Measurements from ENCODE around the gene SYNM. TPM values are rescaled to one million over a fixed set of nuclear protein-coding genes. Genes with fewer than 3 reads are reported as not detected.

The SYNM gene
- total RNA-seq, 1 experiment from 2014 or later, result 1.9 TPM

DNA sequence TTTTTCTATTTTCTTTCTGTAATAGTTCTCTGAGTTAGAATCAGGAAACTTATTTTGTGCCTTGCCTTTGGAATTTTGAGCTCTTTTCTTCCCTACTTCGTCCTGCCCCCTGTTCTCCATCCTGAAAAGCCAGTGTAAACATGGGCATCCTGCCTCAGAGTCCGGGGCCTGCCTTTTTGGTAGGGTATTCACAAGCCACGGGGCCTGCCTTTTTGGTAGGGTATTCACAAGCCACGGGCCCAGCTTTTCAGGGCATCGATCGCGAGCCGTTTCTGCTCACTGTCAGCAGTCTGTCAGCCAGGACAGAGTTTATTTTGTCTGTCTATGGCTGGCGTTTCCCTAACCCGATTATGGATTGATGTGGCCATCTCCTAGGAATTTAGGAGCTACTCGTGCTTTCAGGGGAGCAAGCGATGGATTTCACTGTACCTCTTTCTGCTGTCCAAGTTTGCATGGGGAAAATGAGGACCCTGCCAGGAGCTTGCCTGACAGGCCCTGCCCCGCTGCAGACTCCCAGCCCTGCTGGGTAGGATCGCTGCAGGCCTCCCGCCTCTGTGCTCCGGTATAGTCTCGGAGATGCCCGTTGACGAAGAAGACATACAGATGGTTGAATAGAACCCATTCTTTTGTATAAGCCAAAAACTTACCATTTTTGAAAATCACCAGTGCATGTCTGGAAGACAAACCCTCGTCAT lies 12.8 kb downstream of the SYNM start:
- H3K79me2 ChIP-seq (ENCODE audit: insufficient read depth, low read length), result no peaks in the 10 kb centered on the region
- no peaks in the 10 kb centered on the region for H3K9me3 ChIP-seq (ENCODE audit: control insufficient read depth, low read depth, low read length)
- H3K56ac ChIP-seq (ENCODE audit: insufficient read length, low read depth, low read length), result no peak overlapping the region
- no peak overlapping the region for H2AK5ac ChIP-seq (ENCODE audit: insufficient read length, low read length)
- H3K9ac ChIP-seq (ENCODE audit: extremely low read depth, insufficient read length, low read length), result no peak overlapping the region
- H3K4me2 ChIP-seq (ENCODE audit: insufficient read depth, insufficient read length, low read length), result no peak overlapping the region
- H4K8ac ChIP-seq (replicated peaks; ENCODE audit: insufficient read length, low read depth, low read length), result no peak overlapping the region
- H2AFZ ChIP-seq (ENCODE audit: low read length), result no peak overlapping the region
- H2BK5ac ChIP-seq (ENCODE audit: insufficient read length, low read length), result no peak overlapping the region
- no peak overlapping the region for H4K5ac ChIP-seq (ENCODE audit: insufficient read length, low read depth, low read length)
- no peak overlapping the region for H2BK12ac ChIP-seq (ENCODE audit: insufficient read length, low read depth, low read length)
- Mint-ChIP-seq H3K36me3 (ENCODE audit: insufficient read depth in 1 of 3, low read depth in 3 of 3) (peaks cover 0 to 10% (median 7%) of the 10 kb centered on the region in 3 experiments; a peak in 5 of 7 replicates), H3K4me3 (no peak overlapping the region), H3K27me3 (ENCODE audit: low read depth) (no peaks in the 10 kb centered on the region; the same call in 1 of the 2 replicates), H3K27ac (peak overlapping the region in 1 of 3 experiments; percentile 31; a peak in 2 of 7 replicates), H3K9me3 (no peaks in the 10 kb centered on the region), H3K4me1 (peaks cover 9 to 10% of the 10 kb centered on the region in 2 experiments)
- no peak overlapping the region for H3K27ac ChIP-seq (ENCODE audit: insufficient read length, low read depth, low read length)
- no peak overlapping the region for H3K4ac ChIP-seq (ENCODE audit: low read depth, low read length)
- H2BK15ac ChIP-seq (ENCODE audit: low read depth, low read length), result no peak overlapping the region
- H3K23ac ChIP-seq (ENCODE audit: insufficient read length, low read depth, low read length), result no peak overlapping the region
- H3K27me3 ChIP-seq (ENCODE audit: insufficient read depth, low read length), result no peaks in the 10 kb centered on the region; the same call in 1 of the 2 replicates
- no peak overlapping the region for H4K91ac ChIP-seq (ENCODE audit: insufficient read length, low read depth, low read length)
- no peaks in the 10 kb centered on the region for H4K20me1 ChIP-seq (ENCODE audit: control insufficient read depth, insufficient read depth, insufficient read length)
- no peak overlapping the region for H2BK20ac ChIP-seq (ENCODE audit: low read depth, low read length, poor library complexity, severe bottlenecking)
- H2BK120ac ChIP-seq (ENCODE audit: low read depth, low read length, poor library complexity, severe bottlenecking), result no peak overlapping the region
- WGBS (ENCODE audit: extremely low coverage, insufficient read length, low lambda C conversion rate), result no CpG with 5 or more reads among the region's 20 CpGs
- TF ChIP-seq, protein P1, sequence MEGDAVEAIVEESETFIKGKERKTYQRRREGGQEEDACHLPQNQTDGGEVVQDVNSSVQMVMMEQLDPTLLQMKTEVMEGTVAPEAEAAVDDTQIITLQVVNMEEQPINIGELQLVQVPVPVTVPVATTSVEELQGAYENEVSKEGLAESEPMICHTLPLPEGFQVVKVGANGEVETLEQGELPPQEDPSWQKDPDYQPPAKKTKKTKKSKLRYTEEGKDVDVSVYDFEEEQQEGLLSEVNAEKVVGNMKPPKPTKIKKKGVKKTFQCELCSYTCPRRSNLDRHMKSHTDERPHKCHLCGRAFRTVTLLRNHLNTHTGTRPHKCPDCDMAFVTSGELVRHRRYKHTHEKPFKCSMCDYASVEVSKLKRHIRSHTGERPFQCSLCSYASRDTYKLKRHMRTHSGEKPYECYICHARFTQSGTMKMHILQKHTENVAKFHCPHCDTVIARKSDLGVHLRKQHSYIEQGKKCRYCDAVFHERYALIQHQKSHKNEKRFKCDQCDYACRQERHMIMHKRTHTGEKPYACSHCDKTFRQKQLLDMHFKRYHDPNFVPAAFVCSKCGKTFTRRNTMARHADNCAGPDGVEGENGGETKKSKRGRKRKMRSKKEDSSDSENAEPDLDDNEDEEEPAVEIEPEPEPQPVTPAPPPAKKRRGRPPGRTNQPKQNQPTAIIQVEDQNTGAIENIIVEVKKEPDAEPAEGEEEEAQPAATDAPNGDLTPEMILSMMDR (conservative IDR thresholded peaks at IDR 0.05), result no peak
- DNase-seq, result no peak
- no peak overlapping the region for H3T11ph ChIP-seq (ENCODE audit: low read length)
- H3K79me1 ChIP-seq (ENCODE audit: insufficient read depth, low read depth, low read length, poor library complexity, severe bottlenecking), result no peaks in the 10 kb centered on the region
- no peaks in the 10 kb centered on the region for H3K4me1 ChIP-seq (ENCODE audit: insufficient read depth, low read length)
- H3K23me2 ChIP-seq (ENCODE audit: insufficient read length, low read depth, low read length, poor library complexity, severe bottlenecking), result no peaks in the 10 kb centered on the region
- H3K14ac ChIP-seq (ENCODE audit: insufficient read depth, low read length), result no peak overlapping the region
- H3K18ac ChIP-seq (ENCODE audit: insufficient read length, low read depth, low read length), result no peak overlapping the region

Measured in H9 (cell line).